SH-SY5Y (cell line): ENCODE data around the gene LMNTD1.

Experiments
- GATA2 ChIP-seq: IDR thresholded peaks from 2 replicates; pipeline ENCODE4 v1.6.1; 2011; ENCODE audit warnings: mild to moderate bottlenecking, low read depth, low read length
- GATA3 ChIP-seq: IDR thresholded peaks from 2 replicates; pipeline ENCODE4 v1.6.1; 2011; ENCODE audit warnings: low read depth, mild to moderate bottlenecking, low read length, moderate library complexity

GRCh38 chr12:25504744-25505143 is 48.3 kb downstream of the LMNTD1 start:
- TF ChIP-seq GATA3 (no peak), GATA2 (no peak)
